Measurements from ENCODE around the gene PAPOLB. TPM values are rescaled to one million over a fixed set of nuclear protein-coding genes. Genes with fewer than 3 reads are reported as not detected.

Gene PAPOLB
- total RNA-seq: 0.10 TPM in 1 of 2 replicates, not detected in the other

DNA sequence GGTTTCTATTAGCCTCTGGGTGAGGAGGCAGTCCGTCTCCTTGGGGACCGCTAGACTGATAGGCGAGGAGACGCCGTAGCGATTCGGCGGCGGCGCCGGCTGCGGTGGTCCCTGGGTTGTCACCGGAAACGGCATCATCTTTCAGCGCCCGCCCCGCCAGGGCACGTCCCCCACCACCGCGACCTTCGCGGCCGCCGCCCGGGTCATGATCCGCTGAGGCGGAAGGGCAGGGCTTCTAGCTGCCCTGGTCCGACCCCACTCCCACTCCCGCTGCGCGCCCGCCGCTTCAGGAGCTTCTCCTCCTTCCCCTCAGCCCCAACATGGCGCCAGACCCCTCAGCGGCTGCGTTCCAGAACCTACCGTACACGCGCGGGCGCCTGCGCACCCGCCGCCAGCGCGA, at the start of gene PAPOLB:
Gene PAPOLB, minus strand, starts transcription at position 358 of the 400 bp plus-strand sequence. Its CDS starts 220 bp downstream, at position 138.

DNA sequence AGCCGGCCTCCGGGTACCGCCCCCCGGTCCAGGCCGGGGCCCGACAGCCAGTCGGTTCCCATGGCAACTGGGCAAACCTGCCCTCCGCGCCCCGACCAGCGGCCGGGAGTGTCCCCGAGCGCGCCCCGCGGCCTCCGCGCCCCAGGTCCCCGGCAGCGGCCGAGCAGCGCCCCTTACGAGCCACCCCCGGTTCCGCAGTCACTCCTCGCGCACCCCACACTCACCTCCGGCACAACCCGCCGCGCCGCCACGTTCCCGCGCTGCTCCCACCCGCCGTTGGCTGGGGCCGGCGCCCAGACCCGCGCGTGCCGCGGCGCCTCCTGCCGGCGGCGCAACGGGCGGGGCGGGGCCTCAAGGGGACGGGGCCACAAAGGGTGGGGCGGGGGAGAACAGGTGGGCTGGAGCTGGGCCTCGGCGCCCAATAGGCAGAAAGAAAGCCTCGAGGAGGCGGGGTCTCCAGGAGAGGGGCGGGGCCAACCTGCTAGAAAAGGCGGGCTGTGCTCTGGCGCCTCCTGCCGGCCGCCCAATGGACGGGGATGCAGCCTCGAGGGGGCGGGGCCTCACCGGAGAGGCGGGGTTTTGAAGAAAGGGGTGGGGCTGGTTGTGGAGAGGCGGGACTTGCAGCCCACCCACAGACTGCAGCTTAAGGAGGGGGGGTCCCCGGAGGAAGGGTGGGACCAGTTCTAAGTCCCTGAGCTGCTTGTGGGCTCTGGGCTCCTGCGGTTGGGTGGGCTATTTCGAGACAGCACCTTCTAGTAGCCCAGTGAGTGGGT, 21.7 kb upstream of the PAPOLB start, which contains the start of gene RADIL:
Gene RADIL, minus strand, starts transcription at position 345 of the 773 bp plus-strand sequence. CDS start 5,577 bp downstream, outside the sequence.

Small RNAs within 50 kb of the gene (small RNA-seq; reads per million reads assigned to genes)
- gene RF00019: not detected

Other genes starting within 250 kb of the PAPOLB start
- gene FOXK1, start 179.7 kb downstream of the PAPOLB start, total RNA-seq: 44.6 and 51.9 TPM in 2 replicates
- 55.5 and 58.1 TPM in 2 replicates for gene AP5Z1, start 86.4 kb downstream of the PAPOLB start, total RNA-seq
- gene RADIL, start 21.7 kb upstream of the PAPOLB start, total RNA-seq: 0.48 and 0.65 TPM in 2 replicates
- gene MMD2, start 97.2 kb upstream of the PAPOLB start, total RNA-seq: not detected in 2 replicates
- 9.4 and 9.5 TPM in 2 replicates for gene RBAK, start 183.8 kb upstream of the PAPOLB start, total RNA-seq

All from vein endothelial cell (primary cell).